ENCODE measurements around the gene BHMT2. TPM values are rescaled to one million over a fixed set of nuclear protein-coding genes. Genes with fewer than 3 reads are reported as not detected.

Gene BHMT2
- polyA plus RNA-seq, 3 donors, result 2.1 to 21.7 (median 18.6) TPM

GRCh38 chr5:79055017-79055416 lies 14.6 kb upstream of the BHMT2 start:
- H3K27ac ChIP-seq (ENCODE audit: low read depth, low read length), result no peak overlapping the region
- 79 to 92% (median 92%) methylated on average over 1 of the region's 1 CpG for WGBS, 3 donors

- H3K27ac ChIP-seq (ENCODE audit: low read depth, low read length), result no peak overlapping the region
These were observed 12.7 kb upstream of the BHMT2 start for GRCh38 chr5:79056847-79057246.

- H3K27ac ChIP-seq (ENCODE audit: low read depth, low read length), result no peak overlapping the region
These were observed 9.9 kb upstream of the BHMT2 start for GRCh38 chr5:79059674-79060073.

GRCh38 chr5:79062436-79062835 lies 7.1 kb upstream of the BHMT2 start:
- no peak overlapping the region for H3K27ac ChIP-seq (ENCODE audit: low read depth, low read length)
- 86 to 89% (median 87%) methylated on average over 3 of the region's 3 CpGs for WGBS, 3 donors

More at GRCh38 chr5:79059674-79060073, 9.9 kb upstream of the BHMT2 start:
- WGBS, 3 donors, result 94 to 96% (median 95%) methylated on average over 4 of the region's 4 CpGs

- no peak overlapping the region for H3K27ac ChIP-seq (ENCODE audit: low read depth, low read length)
- WGBS, 3 donors, result 27 to 58% (median 31%) methylated on average over 9 of the region's 9 CpGs
These were observed 742 bp downstream of the BHMT2 start for GRCh38 chr5:79070350-79070667.

GRCh38 chr5:79074641-79075040 lies 5.1 kb downstream of the BHMT2 start:
- H3K27ac ChIP-seq (ENCODE audit: low read depth, low read length), result no peak overlapping the region
- WGBS, 3 donors, result 76 to 84% (median 79%) methylated on average over 6 of the region's 6 CpGs

GRCh38 chr5:79075646-79076426 lies 6.3 kb downstream of the BHMT2 start:
- WGBS, 3 donors, result 82 to 90% (median 89%) methylated on average over 11 of the region's 11 CpGs
- no peak overlapping the region for H3K27ac ChIP-seq (ENCODE audit: low read depth, low read length)

- WGBS, 3 donors, result 60 to 87% (median 68%) methylated on average over 4 of the region's 4 CpGs
- H3K27ac ChIP-seq (ENCODE audit: low read depth, low read length), result no peak overlapping the region
These were observed 7.3 kb downstream of the BHMT2 start for GRCh38 chr5:79076819-79077218.

- H3K27ac ChIP-seq (ENCODE audit: low read depth, low read length), result no peak overlapping the region
These were observed 8.3 kb downstream of the BHMT2 start for GRCh38 chr5:79077680-79078365.

GRCh38 chr5:79080804-79081203 lies 11.2 kb downstream of the BHMT2 start:
- H3K27ac ChIP-seq (ENCODE audit: low read depth, low read length), result no peak overlapping the region
- WGBS, 3 donors, result 92 to 93% (median 93%) methylated on average over 2 of the region's 2 CpGs

More at GRCh38 chr5:79077680-79078365, 8.3 kb downstream of the BHMT2 start:
- 65 to 71% (median 69%) methylated on average over 3 of the region's 3 CpGs for WGBS, 3 donors

- 89 to 99% (median 91%) methylated on average over 5 of the region's 5 CpGs for WGBS, 3 donors
- H3K27ac ChIP-seq (ENCODE audit: low read depth, low read length), result no peak overlapping the region
These were observed 12.2 kb downstream of the BHMT2 start for GRCh38 chr5:79081779-79082178.

GRCh38 chr5:79086116-79086515 lies 16.5 kb downstream of the BHMT2 start:
- WGBS, 3 donors, result 77 to 92% (median 80%) methylated on average over 2 of the region's 2 CpGs
- H3K27ac ChIP-seq (ENCODE audit: low read depth, low read length), result no peak overlapping the region

- WGBS, 3 donors, result 80 to 86% (median 82%) methylated on average over 4 of the region's 4 CpGs
These were observed 18.9 kb downstream of the BHMT2 start for GRCh38 chr5:79088507-79088906.

GRCh38 chr5:79091064-79091463 lies 21.5 kb downstream of the BHMT2 start:
- 63 to 68% (median 67%) methylated on average over 3 of the region's 3 CpGs for WGBS, 3 donors
- no peak overlapping the region for H3K27ac ChIP-seq (ENCODE audit: low read depth, low read length)

More at GRCh38 chr5:79088507-79088906, 18.9 kb downstream of the BHMT2 start:
- H3K27ac ChIP-seq (ENCODE audit: low read depth, low read length), result no peak overlapping the region

- 38 to 71% (median 63%) methylated on average over 3 of the region's 3 CpGs for WGBS, 3 donors
These were observed 24.2 kb downstream of the BHMT2 start for GRCh38 chr5:79093762-79094161.

GRCh38 chr5:79105868-79106267 lies 36.3 kb downstream of the BHMT2 start:
- H3K27ac ChIP-seq (ENCODE audit: low read depth, low read length), result no peak overlapping the region
- WGBS, 3 donors, result 88 to 97% (median 94%) methylated on average over 2 of the region's 2 CpGs

More at GRCh38 chr5:79093762-79094161, 24.2 kb downstream of the BHMT2 start:
- H3K27ac ChIP-seq (ENCODE audit: low read depth, low read length), result no peak overlapping the region

- WGBS, 3 donors, result 40 to 52% (median 49%) methylated on average over 7 of the region's 7 CpGs
- H3K27ac ChIP-seq (ENCODE audit: low read depth, low read length), result no peak overlapping the region
These were observed 37.6 kb downstream of the BHMT2 start for GRCh38 chr5:79107020-79107796.

GRCh38 chr5:79108086-79108485 lies 38.5 kb downstream of the BHMT2 start:
- H3K27ac ChIP-seq (ENCODE audit: low read depth, low read length), result no peak overlapping the region
- WGBS, 3 donors, result 61 to 67% (median 65%) methylated on average over 3 of the region's 3 CpGs

GRCh38 chr5:79108792-79109191 lies 39.2 kb downstream of the BHMT2 start:
- 74 to 86% (median 82%) methylated on average over 8 of the region's 8 CpGs for WGBS, 3 donors
- H3K27ac ChIP-seq (ENCODE audit: low read depth, low read length), result no peak overlapping the region

Data from adipose tissue (tissue), 3 donors.